HG03575 (cell line): ENCODE data around the gene PRRC2A.
"Not testable (repeated sequence)": the region's sequence is repeated elsewhere in the genome, so short reads cannot be mapped to it uniquely, and the experiment has no call there.

Source experiments
- ATAC-seq: cut with Tn5 transposase; IDR thresholded peaks from one replicate; pipeline ENCODE4 v1.9.1; 2021; ENCODE audit not compliant: unreplicated experiment, insufficient number of reproducible peaks, low FRiP score; ENCODE audit errors: extremely low read depth

PRRC2A gene

GRCh38 chr6:31582230-31582643 is 38.3 kb upstream of the PRRC2A start, which contains the start of gene LTB:
Gene LTB (minus strand): TSS chr6:31582424. CDS start chr6:31582417, 7 bp downstream.
- no peak for ATAC-seq

- no peak for ATAC-seq
Measured at GRCh38 chr6:31585491-31585890, 35.0 kb upstream of the PRRC2A start.

- ATAC-seq = no peak
Measured at GRCh38 chr6:31586008-31586407, 34.5 kb upstream of the PRRC2A start, which contains the start of gene LST1. Gene LST1 (plus strand): TSS chr6:31586277. CDS start chr6:31587300, 1,023 bp downstream.

GRCh38 chr6:31586599-31587281 is 33.8 kb upstream of the PRRC2A start:
- ATAC-seq = no peak

- ATAC-seq = no peak
Measured at GRCh38 chr6:31587791-31588777, 32.4 kb upstream of the PRRC2A start.

DNA sequence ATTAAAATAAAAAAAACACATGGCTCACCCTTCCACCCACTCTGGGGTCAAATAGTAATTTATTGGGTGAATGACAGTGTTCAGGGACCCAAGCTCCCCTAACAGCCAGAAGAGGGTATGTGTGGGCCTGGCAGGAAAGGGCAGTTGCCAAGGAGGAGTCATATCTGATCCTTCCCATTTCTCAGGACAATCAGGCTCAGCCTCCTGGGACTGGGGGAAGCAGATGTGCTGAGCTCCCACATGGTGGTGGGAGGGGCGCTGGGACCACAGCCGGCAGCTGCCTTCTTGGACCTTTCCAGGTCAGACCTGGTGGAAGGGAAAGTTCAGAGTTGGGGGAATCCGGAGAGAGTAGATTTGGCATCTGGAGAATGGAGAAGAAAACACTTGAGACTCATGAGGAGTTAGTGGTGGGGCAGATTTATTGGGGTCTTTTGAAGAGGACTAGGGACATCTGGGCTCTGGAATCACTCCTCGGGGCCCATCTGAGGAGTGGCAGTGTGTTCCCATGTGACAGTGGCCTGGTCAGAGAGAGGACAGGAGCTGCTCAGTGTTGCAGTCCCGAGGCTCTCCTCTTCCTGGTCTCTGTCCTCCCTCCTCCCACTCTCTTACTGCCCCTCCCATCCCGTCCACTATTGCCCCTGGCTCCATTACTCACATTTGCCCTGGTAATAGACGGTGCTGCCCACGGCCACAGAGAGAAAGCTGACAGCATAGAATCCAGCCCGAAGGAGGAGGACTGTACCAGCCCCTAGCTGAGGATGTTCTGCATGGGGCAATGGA is 31.5 kb upstream of the PRRC2A start:
- no peak for ATAC-seq

DNA sequence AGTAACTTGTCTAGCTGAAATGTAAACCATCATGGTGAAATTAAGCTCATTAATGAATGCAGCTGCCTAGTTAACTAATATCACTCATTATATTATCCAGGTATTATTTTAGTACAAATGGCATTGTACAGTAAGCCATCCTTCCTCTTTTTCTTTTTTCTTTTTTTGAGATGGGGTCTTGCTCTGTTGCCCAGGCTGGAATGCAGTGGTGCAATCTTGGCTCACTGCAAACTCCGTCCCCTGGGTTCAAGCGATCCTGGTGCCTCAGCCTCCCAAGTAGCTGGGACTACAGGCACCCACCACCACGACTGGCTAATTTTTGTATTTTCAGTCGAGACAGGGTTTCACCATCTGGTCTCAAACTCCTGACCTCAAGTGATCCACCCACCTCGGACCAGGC is 29.8 kb upstream of the PRRC2A start:
- not testable (repeated sequence) for ATAC-seq

- no peak for ATAC-seq
Measured at GRCh38 chr6:31592396-31592771, 28.1 kb upstream of the PRRC2A start.

GRCh38 chr6:31597006-31597405 is 23.5 kb upstream of the PRRC2A start:
- ATAC-seq = no peak

GRCh38 chr6:31607317-31607716 is 13.2 kb upstream of the PRRC2A start:
- no peak for ATAC-seq

DNA sequence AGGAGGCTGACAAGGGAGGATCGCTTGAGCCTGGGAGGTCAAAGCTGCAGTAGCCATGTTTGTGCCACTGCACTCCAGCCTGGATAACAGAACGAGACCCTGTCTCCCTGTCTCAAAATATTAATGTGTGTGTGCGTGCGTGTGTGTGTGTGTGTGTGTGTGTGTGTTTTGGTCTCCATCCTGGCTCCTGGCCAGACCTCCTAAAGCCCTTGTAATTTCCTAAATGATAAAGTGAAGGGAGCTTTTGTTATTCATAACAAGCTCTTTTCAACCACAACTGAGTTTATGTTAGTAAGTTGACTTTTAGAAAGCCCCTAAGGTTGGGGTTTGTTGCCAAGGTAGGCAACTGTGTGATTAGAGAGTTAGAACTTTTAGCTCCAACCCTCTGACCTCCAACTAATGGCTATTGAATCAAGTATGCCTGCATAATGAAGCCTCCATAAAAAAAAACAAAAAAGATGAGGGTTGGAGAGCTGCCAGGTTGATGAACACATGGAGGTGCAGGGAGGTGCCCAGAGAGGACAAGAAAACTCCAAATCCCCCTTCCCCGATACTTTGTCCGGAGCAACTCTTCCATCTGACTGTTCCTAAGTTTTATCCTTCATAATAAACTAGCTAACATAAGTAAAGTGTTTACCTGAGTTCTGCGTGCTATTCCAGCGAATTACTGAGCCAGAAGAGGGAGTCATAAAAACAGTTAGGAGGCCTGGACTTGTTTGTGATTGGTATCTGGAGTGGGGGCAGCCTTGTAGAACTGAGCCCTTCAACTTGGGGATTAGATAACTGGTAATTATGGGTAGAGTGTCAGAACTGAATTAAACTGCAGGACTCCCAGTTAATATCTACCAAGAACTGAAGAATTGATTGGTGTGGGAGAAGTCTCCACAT is 10.8 kb upstream of the PRRC2A start:
- no peak for ATAC-seq

DNA sequence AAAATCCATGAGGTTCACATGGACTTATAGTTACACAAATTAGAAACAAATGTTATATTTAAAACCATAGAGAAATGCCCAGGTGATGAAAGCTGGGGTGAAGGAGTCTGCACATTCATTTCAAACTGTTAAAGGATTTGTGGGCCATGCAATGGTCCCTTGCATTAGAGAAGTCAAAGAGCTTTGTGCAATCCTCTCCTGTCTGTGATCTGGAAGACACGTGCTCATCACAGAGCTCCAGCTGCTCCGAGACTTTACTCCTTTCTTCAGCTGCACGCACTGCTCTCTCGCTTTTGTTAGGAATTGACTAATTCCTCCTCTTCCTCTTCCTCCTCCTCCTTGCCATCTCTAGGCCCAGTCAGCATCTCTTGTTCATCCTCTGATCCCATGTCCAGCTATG is 9.5 kb upstream of the PRRC2A start:
- no peak for ATAC-seq

DNA sequence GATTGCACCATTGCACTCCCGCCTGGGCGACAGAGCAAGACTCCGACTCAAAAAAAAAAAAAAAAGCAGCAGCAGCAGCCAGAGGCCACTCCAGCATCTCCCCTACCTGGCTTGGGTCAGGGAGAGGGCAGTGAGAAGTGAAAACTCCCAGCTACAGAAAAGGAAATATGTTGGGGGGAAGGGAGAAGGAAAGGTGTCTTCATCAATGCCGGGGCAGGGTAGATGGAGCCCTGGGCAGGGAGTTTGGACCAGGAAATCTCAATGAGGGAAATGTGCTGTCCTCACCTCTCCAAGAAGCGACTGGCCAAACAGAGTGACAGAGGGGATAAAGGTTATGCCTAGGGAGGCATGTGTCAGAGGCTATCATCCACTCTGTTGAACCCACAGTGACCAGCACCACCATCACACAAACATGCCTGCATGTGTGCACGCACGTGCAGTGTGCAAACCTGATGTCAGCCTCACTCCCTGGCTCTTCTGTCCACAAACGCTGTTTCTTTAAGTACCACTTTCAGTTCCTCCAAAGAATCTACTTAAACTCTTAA is 6.4 kb upstream of the PRRC2A start:
- ATAC-seq = no peak

- no peak for ATAC-seq
Measured at GRCh38 chr6:31614684-31615578, 5.6 kb upstream of the PRRC2A start, which contains the start of gene AIF1. Gene AIF1 (plus strand): TSS chr6:31615234. CDS start chr6:31615330, 96 bp downstream.

DNA sequence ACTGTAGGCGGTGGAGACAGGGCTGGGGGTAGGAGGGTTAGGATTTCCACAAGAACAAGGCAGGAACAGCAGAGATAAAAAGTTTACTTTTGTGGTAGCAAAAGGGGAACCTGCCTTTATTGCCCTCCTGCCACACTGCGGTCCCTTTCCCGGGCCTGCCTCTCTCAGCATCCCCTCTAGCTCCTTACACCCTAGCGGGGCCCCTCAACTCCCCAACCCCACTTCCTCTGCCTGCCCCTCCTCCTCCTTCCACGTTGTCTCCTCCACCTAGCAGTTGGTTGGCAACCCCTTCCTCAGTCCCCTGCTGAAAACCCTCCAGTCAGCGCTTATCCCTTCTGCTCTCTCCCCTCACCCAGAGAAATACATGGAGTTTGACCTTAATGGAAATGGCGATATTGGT is 4.8 kb upstream of the PRRC2A start:
- ATAC-seq = no peak

- ATAC-seq = no peak
Measured at GRCh38 chr6:31617010-31617409, 3.5 kb upstream of the PRRC2A start.
